ENCODE data around the gene TPK1. TPM values are rescaled to one million over a fixed set of nuclear protein-coding genes. Genes with fewer than 3 reads are reported as not detected.

The TPK1 gene
- polyA plus RNA-seq, 2 of the 4 experiments (the other 2 are of a cell fraction): 1.4 to 2.5 TPM

DNA sequence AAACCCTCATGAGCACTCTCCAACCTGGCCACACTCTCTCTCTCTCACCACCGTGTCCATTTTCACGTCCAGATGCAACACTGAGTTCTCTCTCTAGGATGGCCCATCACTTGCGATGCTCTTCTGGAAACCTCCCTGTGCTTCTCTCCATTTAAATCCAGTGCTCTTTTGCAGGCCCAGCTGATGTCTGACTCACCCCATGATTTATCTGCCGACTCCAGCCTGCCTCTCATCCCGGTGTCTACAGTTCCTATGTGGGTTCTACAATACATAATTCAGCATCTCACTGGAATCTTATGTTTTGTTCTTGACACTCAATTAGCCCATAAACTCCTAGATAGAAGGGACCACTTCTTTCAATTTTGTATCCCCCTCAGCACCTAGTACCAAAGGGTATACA, 5.0 kb downstream of the TPK1 start:
- H3K9me3 ChIP-seq: no peaks in the 10 kb centered on the region
- TF ChIP-seq FOSB (CRISPR knock-in tag; IDR thresholded peaks at IDR 0.05) (no peak), GATA3 (IDR thresholded peaks at IDR 0.05; ENCODE audit: borderline replicate concordance) (no peak), ESRRA (IDR thresholded peaks at IDR 0.05; ENCODE audit: borderline replicate concordance, low read length) (no peak), FOXS1 (CRISPR knock-in tag; IDR thresholded peaks at IDR 0.05) (no peak), POLR2AphosphoS2 (conservative IDR thresholded peaks at IDR 0.05; ENCODE audit: low read length) (no peak), CBX8 (IDR thresholded peaks at IDR 0.05) (no peak)
- ATAC-seq (no peak), FAIRE-seq (no peak), DNase-seq (ENCODE audit: low read depth in 1 of 2, low spot score in 1 of 2) (no peak)
- WGBS (ENCODE audit: missing lambda C conversion rate): 64% methylated on average over 5 of the region's 5 CpGs
- 0 out of 3 replicates have a peak, but pooled peaks cover 4% of the 10 kb centered on the region for H3K4me1 ChIP-seq
- no peak overlapping the region for H3K4me3 ChIP-seq
- H3K4me2 ChIP-seq: no peak overlapping the region
- H3K27ac ChIP-seq: no peak overlapping the region
- POLR2A ChIA-PET: no interaction called here
- CTCF ChIA-PET: interaction anchor here (0.6 to 0.7 kb wide), 2 partner anchors 21 to 23 kb away, joined by 3 read pairs; no protein-coding TSS in a partner anchor

DNA sequence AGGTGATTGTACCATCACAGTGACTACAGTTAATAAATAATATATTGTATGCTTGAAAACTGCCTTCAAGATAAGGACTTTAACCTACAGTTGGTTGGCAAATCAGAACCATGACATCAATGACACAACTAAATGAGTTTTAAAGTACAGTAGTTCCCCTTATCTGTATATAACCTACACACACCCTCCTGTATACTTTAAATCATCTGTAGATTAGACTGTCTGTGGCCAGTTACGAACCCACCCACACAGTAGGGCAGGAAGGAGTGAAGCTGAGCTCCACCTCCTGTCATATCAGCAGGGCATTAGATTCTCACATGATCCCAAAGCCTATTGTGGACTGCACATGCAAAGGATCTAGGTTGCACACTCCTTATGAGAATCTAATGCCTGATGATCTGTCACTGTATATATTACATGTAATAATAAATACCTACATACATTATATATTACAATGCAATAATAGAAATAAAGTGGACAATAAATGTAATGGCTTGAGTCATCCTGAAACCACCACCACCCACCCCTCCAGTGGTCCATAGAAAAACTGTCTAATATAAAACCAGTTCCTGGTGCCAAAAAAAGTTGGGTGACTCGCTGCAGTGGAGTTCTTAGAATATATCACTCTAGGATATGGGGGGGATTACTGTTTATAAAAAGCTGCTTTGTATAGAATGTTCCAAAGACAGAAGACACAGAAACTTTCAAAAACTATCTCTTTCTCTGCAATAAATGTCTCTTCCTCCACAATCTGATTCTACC, 5.6 kb downstream of the TPK1 start:
- Histone ChIP-seq H3K9me3 (no peaks in the 10 kb centered on the region), H3K4me1 (0 out of 3 replicates have a peak, but pooled peaks cover 4% of the 10 kb centered on the region), H3K4me3 (no peak overlapping the region), H3K4me2 (no peak overlapping the region), H3K27ac (no peak overlapping the region)
- ChIA-PET POLR2A (no interaction called here), CTCF (interaction anchor here (0.6 kb wide), 1 partner anchor 24 kb away, joined by 3 read pairs; no protein-coding TSS in a partner anchor)
- 42% methylated on average over 2 of the region's 2 CpGs for WGBS (ENCODE audit: missing lambda C conversion rate)
- TF ChIP-seq RNF2 (IDR thresholded peaks at IDR 0.05; ENCODE audit: borderline replicate concordance, low read depth) (no peak), POLR2A (IDR thresholded peaks at IDR 0.05; ENCODE audit: low read length) (no peak), TFCP2L1 (CRISPR knock-in tag; IDR thresholded peaks at IDR 0.05) (no peak), MAZ (IDR thresholded peaks at IDR 0.05; ENCODE audit: borderline replicate concordance, low read depth, low read length) (no peak), ZC3H11A (IDR thresholded peaks at IDR 0.05) (no peak), ZNF302 (CRISPR knock-in tag; IDR thresholded peaks at IDR 0.05) (no peak), EHF (CRISPR knock-in tag; IDR thresholded peaks at IDR 0.05) (no peak), CBX2 (IDR thresholded peaks at IDR 0.05; ENCODE audit: borderline replicate concordance, low read depth) (no peak), SMC3 (IDR thresholded peaks at IDR 0.05) (no peak), RFX5 (IDR thresholded peaks at IDR 0.05) (no peak), MAFK (IDR thresholded peaks at IDR 0.05; ENCODE audit: partially characterized antibody) (no peak), RARB (CRISPR knock-in tag; IDR thresholded peaks at IDR 0.05) (no peak), PHF8 (IDR thresholded peaks at IDR 0.05; ENCODE audit: borderline replicate concordance, low read depth) (no peak), POLR2AphosphoS2 (conservative IDR thresholded peaks at IDR 0.05; ENCODE audit: low read length) (no peak), EHMT2 (IDR thresholded peaks at IDR 0.05; ENCODE audit: low read depth) (no peak)
- TF ChIP-seq, protein P1, sequence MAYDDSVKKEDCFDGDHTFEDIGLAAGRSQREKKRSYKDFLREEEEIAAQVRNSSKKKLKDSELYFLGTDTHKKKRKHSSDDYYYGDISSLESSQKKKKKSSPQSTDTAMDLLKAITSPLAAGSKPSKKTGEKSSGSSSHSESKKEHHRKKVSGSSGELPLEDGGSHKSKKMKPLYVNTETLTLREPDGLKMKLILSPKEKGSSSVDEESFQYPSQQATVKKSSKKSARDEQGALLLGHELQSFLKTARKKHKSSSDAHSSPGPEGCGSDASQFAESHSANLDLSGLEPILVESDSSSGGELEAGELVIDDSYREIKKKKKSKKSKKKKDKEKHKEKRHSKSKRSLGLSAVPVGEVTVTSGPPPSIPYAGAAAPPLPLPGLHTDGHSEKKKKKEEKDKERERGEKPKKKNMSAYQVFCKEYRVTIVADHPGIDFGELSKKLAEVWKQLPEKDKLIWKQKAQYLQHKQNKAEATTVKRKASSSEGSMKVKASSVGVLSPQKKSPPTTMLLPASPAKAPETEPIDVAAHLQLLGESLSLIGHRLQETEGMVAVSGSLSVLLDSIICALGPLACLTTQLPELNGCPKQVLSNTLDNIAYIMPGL (CRISPR knock-in tag; IDR thresholded peaks at IDR 0.05; ENCODE audit: borderline replicate concordance): no peak
- TF ChIP-seq, protein P2, sequence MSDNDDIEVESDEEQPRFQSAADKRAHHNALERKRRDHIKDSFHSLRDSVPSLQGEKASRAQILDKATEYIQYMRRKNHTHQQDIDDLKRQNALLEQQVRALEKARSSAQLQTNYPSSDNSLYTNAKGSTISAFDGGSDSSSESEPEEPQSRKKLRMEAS (IDR thresholded peaks at IDR 0.05): no peak
- TF ChIP-seq, protein P3, sequence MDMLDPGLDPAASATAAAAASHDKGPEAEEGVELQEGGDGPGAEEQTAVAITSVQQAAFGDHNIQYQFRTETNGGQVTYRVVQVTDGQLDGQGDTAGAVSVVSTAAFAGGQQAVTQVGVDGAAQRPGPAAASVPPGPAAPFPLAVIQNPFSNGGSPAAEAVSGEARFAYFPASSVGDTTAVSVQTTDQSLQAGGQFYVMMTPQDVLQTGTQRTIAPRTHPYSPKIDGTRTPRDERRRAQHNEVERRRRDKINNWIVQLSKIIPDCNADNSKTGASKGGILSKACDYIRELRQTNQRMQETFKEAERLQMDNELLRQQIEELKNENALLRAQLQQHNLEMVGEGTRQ (IDR thresholded peaks at IDR 0.05): no peak
- FAIRE-seq: no peak
- no peak for ATAC-seq
- DNase-seq (ENCODE audit: low read depth in 1 of 2, low spot score in 1 of 2): no peak
